Measurements from ENCODE around the gene ITGAV. TPM values are rescaled to one million over a fixed set of nuclear protein-coding genes. Genes with fewer than 3 reads are reported as not detected.

Gene ITGAV
- total RNA-seq, 1 donor from 2014 or later = 67.0 TPM

- intact Hi-C loops (cut with DNase I) = no loop called here
- H3K27ac ChIP-seq = no peak overlapping the region
- TF ChIP-seq CTCF (IDR thresholded peaks at IDR 0.05) = no peak
- no peaks in the 10 kb centered on the region for H3K27me3 ChIP-seq
- H3K4me3 ChIP-seq = no peak overlapping the region
- DNase-seq (no peak), ATAC-seq (no peak)
- peaks cover 3% of the 10 kb centered on the region for H3K4me1 ChIP-seq
- no peaks in the 10 kb centered on the region for H3K9me3 ChIP-seq
- no peaks in the 10 kb centered on the region for H3K36me3 ChIP-seq
These were observed 43.0 kb upstream of the ITGAV start for GRCh38 chr2:186546846-186547245.

GRCh38 chr2:186551323-186552050 is 38.4 kb upstream of the ITGAV start:
- TF ChIP-seq CTCF (IDR thresholded peaks at IDR 0.05) = no peak
- Histone ChIP-seq H3K27me3 (no peaks in the 10 kb centered on the region), H3K9me3 (no peaks in the 10 kb centered on the region), H3K4me3 (no peak overlapping the region), H3K27ac (no peak overlapping the region), H3K36me3 (no peaks in the 10 kb centered on the region), H3K4me1 (no peaks in the 10 kb centered on the region)
- intact Hi-C loops (cut with DNase I) = no loop called here
- ATAC-seq = no peak
- no peak for DNase-seq

GRCh38 chr2:186554429-186554828 is 35.4 kb upstream of the ITGAV start:
- H3K4me1 ChIP-seq = no peaks in the 10 kb centered on the region
- no peak overlapping the region for H3K4me3 ChIP-seq
- no peaks in the 10 kb centered on the region for H3K27me3 ChIP-seq
- intact Hi-C loops (cut with DNase I) = no loop called here
- no peak for DNase-seq
- no peak overlapping the region for H3K27ac ChIP-seq
- TF ChIP-seq CTCF (IDR thresholded peaks at IDR 0.05) = no peak
- no peaks in the 10 kb centered on the region for H3K9me3 ChIP-seq
- no peak for ATAC-seq
- no peaks in the 10 kb centered on the region for H3K36me3 ChIP-seq

DNA sequence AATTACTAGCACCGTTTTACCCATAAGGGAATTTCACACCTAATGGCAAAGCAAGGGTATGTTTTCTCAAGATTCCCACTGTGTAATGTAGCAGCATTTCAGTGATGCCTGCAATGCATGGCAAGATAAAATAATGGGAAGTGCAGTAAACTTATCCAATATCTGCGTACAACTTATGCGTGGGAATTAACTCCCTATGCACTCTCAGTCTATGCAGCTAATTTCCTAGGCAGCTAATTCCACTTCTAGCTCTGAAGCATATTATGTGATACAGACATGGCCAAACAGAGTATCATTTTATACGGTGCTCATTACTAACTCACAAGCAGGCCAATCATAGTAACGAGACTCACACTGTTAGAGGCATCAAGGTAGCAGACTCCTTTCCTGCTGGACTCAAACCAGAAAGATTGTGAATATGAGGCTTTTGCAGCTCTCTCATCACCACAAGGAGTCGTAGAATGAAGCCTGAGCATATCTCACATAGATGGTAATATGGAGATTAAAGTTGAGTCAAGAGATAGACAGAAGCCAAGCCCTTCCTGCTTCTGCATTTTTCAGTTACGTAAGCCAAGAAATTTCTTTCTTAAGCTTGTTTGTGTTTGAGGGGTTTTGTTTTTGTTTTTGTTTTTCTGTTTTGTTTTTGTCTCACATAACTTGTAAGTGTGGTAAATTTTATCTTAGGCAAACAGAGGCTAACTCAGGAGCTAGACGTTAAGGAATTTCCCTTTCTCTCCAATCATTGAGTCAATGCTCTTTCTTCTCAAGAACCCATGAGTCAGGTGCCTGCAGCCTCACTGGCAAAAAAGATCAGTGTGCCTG is 34.8 kb upstream of the ITGAV start:
- H3K27me3 ChIP-seq = no peaks in the 10 kb centered on the region
- H3K4me3 ChIP-seq = no peak overlapping the region
- intact Hi-C loops (cut with DNase I) = no loop called here
- TF ChIP-seq CTCF (IDR thresholded peaks at IDR 0.05) = no peak
- no peaks in the 10 kb centered on the region for H3K9me3 ChIP-seq
- ATAC-seq (no peak), DNase-seq (no peak)
- no peaks in the 10 kb centered on the region for H3K36me3 ChIP-seq
- H3K27ac ChIP-seq = no peak overlapping the region
- no peaks in the 10 kb centered on the region for H3K4me1 ChIP-seq

- H3K27me3 ChIP-seq = no peaks in the 10 kb centered on the region
- no peak overlapping the region for H3K27ac ChIP-seq
- no peak for ATAC-seq
- no peak for TF ChIP-seq CTCF (IDR thresholded peaks at IDR 0.05)
- H3K9me3 ChIP-seq = no peaks in the 10 kb centered on the region
- no peaks in the 10 kb centered on the region for H3K4me1 ChIP-seq
- intact Hi-C loops (cut with DNase I) = no loop called here
- H3K4me3 ChIP-seq = no peak overlapping the region
- H3K36me3 ChIP-seq = no peaks in the 10 kb centered on the region
- DNase-seq = no peak
These were observed 31.2 kb upstream of the ITGAV start for GRCh38 chr2:186558512-186559276.
